ENCODE data around the gene UTP14A. TPM values are rescaled to one million over a fixed set of nuclear protein-coding genes. Genes with fewer than 3 reads are reported as not detected.

UTP14A gene
- total and polyA plus RNA-seq, 2 of the 13 experiments (the other 11 are each of a cell fraction or from before 2014, with no cell fraction given), result 7.4 to 19.0 TPM

- no peak for TF ChIP-seq ZNF652 (CRISPR knock-in tag; IDR thresholded peaks at IDR 0.05; ENCODE audit: borderline replicate concordance, low read depth)
- TF ChIP-seq CBX2 (IDR thresholded peaks at IDR 0.05; ENCODE audit: low read depth, low read length), result no peak
- TF ChIP-seq CBX2 (CRISPR knock-in tag; IDR thresholded peaks at IDR 0.05; ENCODE audit: low read depth), result no peak
- peak; percentile 17 to 40; a peak in 1 of 4 replicates for TF ChIP-seq HMGXB4 (CRISPR knock-in tag; IDR thresholded peaks at IDR 0.05; ENCODE audit: borderline replicate concordance in 1 of 2, low read depth in 1 of 2)
- 0 out of 2 replicates have a peak, but pooled peaks have one; percentile 42 for TF ChIP-seq ZNF503 (CRISPR knock-in tag; IDR thresholded peaks at IDR 0.05)
- no peak for TF ChIP-seq ZNF550 (CRISPR knock-in tag; IDR thresholded peaks at IDR 0.05; ENCODE audit: borderline replicate concordance)
- TF ChIP-seq ZBTB26 (CRISPR knock-in tag; IDR thresholded peaks at IDR 0.05; ENCODE audit: borderline replicate concordance), result no peak
- peak; percentile 43; the same call in 1 of the 2 replicates for TF ChIP-seq MXD1 (CRISPR knock-in tag; IDR thresholded peaks at IDR 0.05)
- peak; percentile 32 for TF ChIP-seq FOXP4 (CRISPR knock-in tag; IDR thresholded peaks at IDR 0.05)
- no peak for TF ChIP-seq ZNF460 (CRISPR knock-in tag; IDR thresholded peaks at IDR 0.05; ENCODE audit: borderline replicate concordance)
- TF ChIP-seq GTF3A (CRISPR knock-in tag; conservative IDR thresholded peaks at IDR 0.05), result no peak
- TF ChIP-seq JUN (CRISPR knock-in tag; IDR thresholded peaks at IDR 0.05), result 0 out of 2 replicates have a peak, but pooled peaks have one; percentile 31
- no peak for TF ChIP-seq PCBP1 (IDR thresholded peaks at IDR 0.05; ENCODE audit: borderline replicate concordance, low read depth, low read length)
- TF ChIP-seq MBD4 (IDR thresholded peaks at IDR 0.05; ENCODE audit: borderline replicate concordance, low read length), result no peak
- TF ChIP-seq TCF12 (IDR thresholded peaks at IDR 0.05), result no peak
- no peak for TF ChIP-seq TCF12 (CRISPR knock-in tag; IDR thresholded peaks at IDR 0.05)
- no peak for TF ChIP-seq ETV6 (CRISPR knock-in tag; conservative IDR thresholded peaks at IDR 0.05)
- TF ChIP-seq ERF (CRISPR knock-in tag; IDR thresholded peaks at IDR 0.05), result no peak
- no peak for TF ChIP-seq MLLT10 (CRISPR knock-in tag; IDR thresholded peaks at IDR 0.05)
- TF ChIP-seq RBAK (CRISPR knock-in tag; IDR thresholded peaks at IDR 0.05), result no peak
- no peak; the same call in 1 of the 2 replicates for TF ChIP-seq KMT2A (CRISPR knock-in tag; IDR thresholded peaks at IDR 0.05)
- no peak for TF ChIP-seq PPARG (CRISPR knock-in tag; conservative IDR thresholded peaks at IDR 0.05)
Measured at GRCh38 chrX:129905787-129906580, at the start of gene UTP14A (continued).

Data from HepG2 (cell line).